WERI-Rb-1 (cell line): ENCODE data around the gene CYP1A2.

Source experiments
- DNase-seq: peaks from one replicate; pipeline ENCODE4 v3.0.0-alpha.2; 2020
- H3K27ac ChIP-seq: fragments of 250-450 bp; sonication (Bioruptor Pico); 2 replicates; pipeline ENCODE4 v1.5.1; 2020; ENCODE audit warnings: mild to moderate bottlenecking, moderate library complexity
- H3K27me3 ChIP-seq: fragments of 250-450 bp; sonication (Bioruptor Pico); 2 replicates; pipeline ENCODE4 v1.5.1; 2021; ENCODE audit warnings: mild to moderate bottlenecking, low read depth, moderate library complexity; ENCODE audit not compliant: insufficient read depth, severe bottlenecking
- H3K36me3 ChIP-seq: fragments of 250-450 bp; sonication (Bioruptor Pico); 2 replicates; pipeline ENCODE4 v1.5.1; 2020; ENCODE audit warnings: mild to moderate bottlenecking, moderate library complexity
- H3K4me3 ChIP-seq: 2 replicates; pipeline ENCODE4 v1.5.1; 2011; ENCODE audit warnings: low read depth, mild to moderate bottlenecking, control low read depth, low read length
- H3K9me3 ChIP-seq: fragments of 250-450 bp; sonication (Bioruptor Pico); 2 replicates; pipeline ENCODE4 v1.5.1; 2021; ENCODE audit warnings: mild to moderate bottlenecking, moderate library complexity; ENCODE audit not compliant: severe bottlenecking
- CTCF ChIP-seq: IDR thresholded peaks from 2 replicates; pipeline ENCODE4 v1.5.1; 2011; ENCODE audit warnings: low read depth, mild to moderate bottlenecking, control low read depth, inconsistent platforms, low read length

Gene CYP1A2

GRCh38 chr15:74775132-74775562 lies 26.5 kb downstream of the CYP1A2 start:
- TF ChIP-seq CTCF = no peak
- H3K27ac ChIP-seq = no peak overlapping the region
- H3K9me3 ChIP-seq = no peaks in the 10 kb centered on the region
- H3K4me3 ChIP-seq = no peak overlapping the region
- no peak for DNase-seq
- H3K27me3 ChIP-seq = no peaks in the 10 kb centered on the region
- H3K36me3 ChIP-seq = no peaks in the 10 kb centered on the region

GRCh38 chr15:74775894-74776293 lies 27.2 kb downstream of the CYP1A2 start:
- Histone ChIP-seq H3K9me3 (no peaks in the 10 kb centered on the region), H3K27me3 (no peaks in the 10 kb centered on the region), H3K4me3 (no peak overlapping the region), H3K27ac (no peak overlapping the region), H3K36me3 (no peaks in the 10 kb centered on the region)
- no peak for DNase-seq
- no peak for TF ChIP-seq CTCF

DNA sequence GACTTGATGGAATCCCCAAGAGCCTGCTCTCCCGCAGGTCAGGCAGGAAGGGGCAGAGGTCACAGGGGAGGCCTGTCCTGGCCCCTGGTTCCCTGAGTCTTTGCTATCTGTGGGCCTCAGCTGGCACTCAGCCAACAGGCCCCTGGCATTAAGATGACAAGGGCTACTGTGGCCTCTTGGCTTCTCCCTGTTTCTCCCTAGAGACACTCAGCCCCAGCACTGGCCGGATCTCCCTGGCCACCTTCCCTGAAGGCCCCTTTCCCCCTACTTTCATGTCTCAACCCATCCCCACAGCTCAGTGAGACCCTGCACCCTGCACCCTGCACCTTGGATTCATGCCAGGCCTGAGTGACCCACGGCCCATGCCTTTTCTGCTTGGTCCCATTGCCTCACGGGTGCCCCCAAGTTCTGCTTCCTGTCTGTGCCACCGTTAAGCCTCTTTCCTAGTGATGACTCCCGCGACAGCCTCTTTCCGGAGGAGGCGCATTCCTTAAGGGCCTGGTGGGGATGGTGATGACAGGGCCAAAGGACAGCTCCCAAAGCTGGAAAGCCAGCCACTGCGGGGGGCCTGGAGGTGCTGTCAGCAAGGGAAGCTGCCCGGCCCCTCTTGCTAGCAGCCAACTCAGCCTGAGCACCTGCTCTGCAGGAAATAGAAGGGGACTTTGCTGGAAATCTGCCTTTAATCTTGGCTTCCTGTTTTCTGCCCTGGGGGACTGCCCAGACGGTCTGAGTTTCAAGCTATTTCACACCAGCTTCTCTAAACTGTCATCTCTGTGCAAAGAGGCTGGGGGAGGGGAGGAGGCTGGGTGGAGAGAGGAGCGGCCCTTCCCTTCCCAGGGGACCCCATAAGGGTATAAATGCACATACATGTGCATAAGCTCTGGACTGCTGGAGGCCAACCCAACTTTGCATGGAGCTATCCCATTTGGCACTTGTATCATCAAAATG lies 28.4 kb downstream of the CYP1A2 start:
- no peak for TF ChIP-seq CTCF
- no peak for DNase-seq
- H3K4me3 ChIP-seq = no peak overlapping the region
- H3K27me3 ChIP-seq = no peaks in the 10 kb centered on the region
- H3K9me3 ChIP-seq = no peaks in the 10 kb centered on the region
- H3K27ac ChIP-seq = no peak overlapping the region; the same call in 1 of the 2 replicates
- H3K36me3 ChIP-seq = no peaks in the 10 kb centered on the region

- H3K4me3 ChIP-seq = no peak overlapping the region
- no peaks in the 10 kb centered on the region for H3K36me3 ChIP-seq
- H3K9me3 ChIP-seq = no peaks in the 10 kb centered on the region
- H3K27ac ChIP-seq = no peak overlapping the region
- no peak for DNase-seq
- no peaks in the 10 kb centered on the region for H3K27me3 ChIP-seq
- no peak for TF ChIP-seq CTCF
Observed at GRCh38 chr15:74777769-74778598, 29.3 kb downstream of the CYP1A2 start.

DNA sequence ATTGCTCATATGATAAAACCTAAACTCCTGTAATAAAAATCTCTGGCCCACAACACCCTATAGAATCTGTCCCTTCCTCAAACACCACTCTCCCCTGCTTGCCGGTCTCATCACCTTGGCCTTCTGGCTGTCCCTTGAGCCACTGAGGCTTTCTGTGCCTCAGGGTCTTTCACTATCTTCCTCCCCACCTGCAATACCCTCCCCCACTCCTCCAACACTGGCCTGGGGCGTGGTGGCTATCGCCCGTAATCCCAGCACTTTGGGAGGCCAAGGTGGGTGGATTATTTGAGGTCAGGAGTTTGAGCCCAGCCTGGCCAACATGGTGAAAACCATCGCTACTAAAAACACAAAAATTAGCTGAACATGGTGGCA lies 29.9 kb downstream of the CYP1A2 start:
- Histone ChIP-seq H3K27ac (no peak overlapping the region), H3K36me3 (peaks cover under 1% of the 10 kb centered on the region; the same call in 1 of the 2 replicates), H3K4me3 (no peak overlapping the region), H3K9me3 (no peaks in the 10 kb centered on the region), H3K27me3 (no peaks in the 10 kb centered on the region)
- TF ChIP-seq CTCF = no peak
- DNase-seq = no peak
